Uterus (tissue), 4 donors: ENCODE data around the gene PARP6. TPM values are rescaled to one million over a fixed set of nuclear protein-coding genes. Genes with fewer than 3 reads are reported as not detected.
"Not testable (repeated sequence)": the region's sequence is repeated elsewhere in the genome, so short reads cannot be mapped to it uniquely, and the experiment has no call there.

Experiments
- DNase-seq, 2 donors: peaks; one replicate each; pipeline ENCODE4 v3.0.0-alpha.2; 2019 to 2020
- H3K27ac ChIP-seq, 2 donors: fragments of 200-600 bp; sonication (generic); 1 replicate in 1 of 2; 2 replicates in 1 of 2; pipeline ENCODE4 v1.5.1; 2016 to 2018
- H3K27me3 ChIP-seq, 2 donors: fragments of 200-600 bp; sonication (generic); one replicate each; pipeline ENCODE4 v1.5.1; 2018 to 2019; ENCODE audit warnings: control low read depth in 1 of 2
- H3K36me3 ChIP-seq, 2 donors: fragments of 200-600 bp; sonication (generic); one replicate each; pipeline ENCODE4 v1.5.1; 2019; ENCODE audit warnings: control low read depth in 1 of 2
- H3K4me1 ChIP-seq, 2 donors: fragments of 200-600 bp; sonication (generic); one replicate each; pipeline ENCODE4 v1.5.1; 2018 to 2019; ENCODE audit warnings: control low read depth in 1 of 2
- H3K4me3 ChIP-seq, 2 donors: fragments of 200-600 bp; sonication (generic); 1 replicate in 1 of 2; 2 replicates in 1 of 2; pipeline ENCODE4 v1.5.1; 2018 to 2019; ENCODE audit warnings: mild to moderate bottlenecking in 1 of 2
- H3K9me3 ChIP-seq, 2 donors: fragments of 200-600 bp; sonication (generic); one replicate each; pipeline ENCODE4 v1.5.1; 2019; ENCODE audit warnings: control low read depth in 1 of 2
- CTCF ChIP-seq, 4 experiments: fragments of 200-600 bp in 2 of 4; fragments of 450-650 bp in 2 of 4; sonication (generic) in 2 of 4; IDR thresholded peaks; one replicate each; pipeline ENCODE4 v1.5.1; 2016 to 2019; ENCODE audit warnings: antibody characterized with exemption in 4 of 4, mild to moderate bottlenecking in 2 of 4, moderate library complexity in 1 of 4
- POLR2A ChIP-seq, 2 donors: fragments of 450-650 bp; IDR thresholded peaks; one replicate each; pipeline ENCODE4 v1.6.1; 2016; ENCODE audit warnings: antibody characterized with exemption in 2 of 2, mild to moderate bottlenecking in 1 of 2, moderate library complexity in 1 of 2
- intact Hi-C: fragments of 100-400 bp; cut with DNase I; formaldehyde crosslinking; loops from one replicate; pipeline ENCODE4 v1.15.1; 2023; ENCODE audit warnings: low total_unique reads
- total RNA-seq, 4 donors: library from RNA; depleted of rRNA in 3 of 4; stranded (reverse); fragments of >200 nt in 3 of 4; gene quantifications; one replicate each; pipeline versions ENCODE4 v1.1.0 to v1.2.4, GENCODE V29; 2014 to 2023
- donor health status: DM: yes; HTN: yes; CAD: no.

PARP6 gene
- total RNA-seq, 4 donors from 2014 or later = 32.1 to 111 (median 55.6) TPM

DNA sequence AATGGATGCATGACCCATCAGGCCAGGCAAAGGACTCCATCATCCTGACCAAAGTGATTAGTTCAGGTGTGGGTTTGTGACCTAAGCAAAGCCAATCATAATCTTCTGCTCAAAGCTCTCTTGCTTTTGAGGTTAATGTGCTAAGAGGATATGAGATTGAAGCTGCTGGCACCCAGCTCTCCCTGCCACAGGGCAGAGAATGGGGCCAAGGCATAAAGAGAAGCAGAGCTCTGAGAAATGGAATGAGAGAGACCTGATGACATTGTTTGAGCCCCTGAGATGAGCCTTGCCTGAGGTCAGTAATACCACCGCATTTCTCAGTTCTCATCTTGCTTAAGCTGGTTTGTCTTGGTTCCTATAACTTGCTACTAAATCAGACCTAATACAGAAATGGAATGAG, 6.4 kb upstream of the PARP6 start:
- H3K27me3 ChIP-seq = no peaks in the 10 kb centered on the region
- no peaks in the 10 kb centered on the region for H3K36me3 ChIP-seq
- no peak overlapping the region for H3K27ac ChIP-seq
- no peak for DNase-seq
- no peak overlapping the region for H3K4me3 ChIP-seq
- TF ChIP-seq POLR2A (IDR thresholded peaks at IDR 0.05) (no peak), CTCF (IDR thresholded peaks at IDR 0.05) (no peak)
- intact Hi-C loops = loop anchor here (10.0 kb wide), 1 partner anchor 74 kb away; no protein-coding TSS in a partner anchor
- no peaks in the 10 kb centered on the region for H3K9me3 ChIP-seq
- H3K4me1 ChIP-seq = no peaks in the 10 kb centered on the region

DNA sequence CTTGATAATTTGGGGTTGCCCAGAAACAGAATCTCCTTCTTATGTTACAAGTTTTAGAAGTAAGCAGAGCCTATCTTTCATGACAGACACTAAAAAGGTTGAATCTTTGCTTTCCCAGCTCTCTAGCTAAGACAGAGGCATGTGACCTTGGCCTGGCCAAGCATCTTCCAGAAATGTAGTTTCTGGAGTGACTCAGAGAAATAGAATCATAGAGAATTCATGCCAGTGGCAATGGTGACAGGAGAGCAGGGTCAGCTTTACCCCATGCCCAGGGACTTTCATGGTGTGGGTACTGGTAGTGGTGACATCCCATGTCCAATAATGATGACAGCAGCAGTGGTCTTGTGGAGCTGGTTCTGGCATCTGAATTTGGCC, 4.0 kb upstream of the PARP6 start:
- intact Hi-C loops = loop anchor here (10.0 kb wide), 1 partner anchor 72 kb away; no protein-coding TSS in a partner anchor
- H3K36me3 ChIP-seq = no peaks in the 10 kb centered on the region
- H3K27ac ChIP-seq = no peak overlapping the region
- H3K4me3 ChIP-seq = no peak overlapping the region
- no peaks in the 10 kb centered on the region for H3K9me3 ChIP-seq
- H3K4me1 ChIP-seq = no peaks in the 10 kb centered on the region
- DNase-seq = no peak
- no peak for TF ChIP-seq CTCF (IDR thresholded peaks at IDR 0.05)
- TF ChIP-seq POLR2A (IDR thresholded peaks at IDR 0.05) = no peak
- H3K27me3 ChIP-seq = no peaks in the 10 kb centered on the region

GRCh38 chr15:72275635-72276325, 3.4 kb upstream of the PARP6 start:
- H3K9me3 ChIP-seq, H3K27ac ChIP-seq, H3K4me1 ChIP-seq, DNase-seq, H3K27me3 ChIP-seq, H3K36me3 ChIP-seq, H3K4me3 ChIP-seq: not testable (repeated sequence)
- intact Hi-C loops = loop anchor here (10.0 kb wide), 1 partner anchor 71 kb away; no protein-coding TSS in a partner anchor

GRCh38 chr15:72272997-72273352, 621 bp upstream of the PARP6 start:
- no peaks in the 10 kb centered on the region for H3K36me3 ChIP-seq
- H3K4me1 ChIP-seq = no peaks in the 10 kb centered on the region
- H3K4me3 ChIP-seq = peak overlapping the region; percentile 88 to 93
- intact Hi-C loops = loop anchor here (10.0 kb wide), 1 partner anchor 68 kb away; no protein-coding TSS in a partner anchor
- H3K27me3 ChIP-seq = no peaks in the 10 kb centered on the region
- peak overlapping the region; percentile 88 to 98 for H3K27ac ChIP-seq
- no peaks in the 10 kb centered on the region for H3K9me3 ChIP-seq
- no peak for DNase-seq
- TF ChIP-seq POLR2A (IDR thresholded peaks at IDR 0.05) (no peak), CTCF (IDR thresholded peaks at IDR 0.05) (no peak)

- intact Hi-C loops = loop anchor here (10.0 kb wide), 1 partner anchor 67 kb away; no protein-coding TSS in a partner anchor
- peak overlapping the region; percentile 88 to 98 for H3K27ac ChIP-seq
- no peaks in the 10 kb centered on the region for H3K9me3 ChIP-seq
- TF ChIP-seq CTCF (IDR thresholded peaks at IDR 0.05) = no peak
- DNase-seq = no peak
- no peaks in the 10 kb centered on the region for H3K4me1 ChIP-seq
- peak overlapping the region; percentile 88 to 93 for H3K4me3 ChIP-seq
- no peaks in the 10 kb centered on the region for H3K36me3 ChIP-seq
- H3K27me3 ChIP-seq = no peaks in the 10 kb centered on the region
Measured at GRCh38 chr15:72271895-72272212, 500 bp downstream of the PARP6 start.
